GM19372 (cell line): ENCODE data around the gene MED25.

Experiments
- ATAC-seq: cut with Tn5 transposase; IDR thresholded peaks from one replicate; pipeline ENCODE4 v1.9.1; 2021; ENCODE audit warnings: mild to moderate bottlenecking, low read depth, moderate library complexity; ENCODE audit not compliant: unreplicated experiment

Gene MED25

DNA sequence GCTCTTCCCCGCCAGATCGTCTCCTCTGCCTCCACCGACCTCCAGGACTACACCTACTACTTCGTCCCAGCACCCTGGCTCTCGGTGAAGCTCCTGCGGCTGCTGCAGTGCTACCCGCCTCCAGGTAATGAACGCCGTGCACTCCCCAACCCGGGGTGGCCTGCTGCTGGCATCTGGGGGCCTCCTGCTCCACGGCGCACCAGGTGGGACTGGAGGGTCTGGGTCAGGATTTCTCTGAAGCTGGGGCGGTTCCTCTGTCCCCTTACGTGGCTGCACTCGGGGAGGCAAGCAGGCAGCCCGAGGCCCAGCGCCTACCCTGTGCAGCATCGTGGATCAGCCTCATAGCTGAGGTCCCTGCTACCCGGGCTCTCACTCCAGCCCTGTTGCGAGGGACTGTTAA is 22.5 kb upstream of the MED25 start:
- ATAC-seq = no peak

DNA sequence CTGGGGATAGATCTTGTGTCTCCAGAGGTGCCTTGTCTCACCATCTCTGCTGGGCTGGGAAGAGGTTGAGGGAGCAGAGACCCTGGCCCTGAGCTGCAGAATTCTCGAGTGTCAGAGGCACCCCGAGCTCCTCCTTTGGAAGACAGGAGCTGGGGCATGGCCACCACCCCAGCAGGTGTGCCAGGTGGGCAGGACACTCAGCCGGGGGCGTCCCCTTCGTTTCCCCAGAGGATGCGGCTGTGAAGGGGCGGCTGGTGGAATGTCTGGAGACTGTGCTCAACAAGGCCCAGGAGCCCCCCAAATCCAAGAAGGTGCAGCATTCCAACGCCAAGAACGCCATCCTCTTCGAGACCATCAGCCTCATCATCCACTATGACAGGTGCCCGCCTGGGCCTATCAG is 19.5 kb upstream of the MED25 start:
- no peak for ATAC-seq

DNA sequence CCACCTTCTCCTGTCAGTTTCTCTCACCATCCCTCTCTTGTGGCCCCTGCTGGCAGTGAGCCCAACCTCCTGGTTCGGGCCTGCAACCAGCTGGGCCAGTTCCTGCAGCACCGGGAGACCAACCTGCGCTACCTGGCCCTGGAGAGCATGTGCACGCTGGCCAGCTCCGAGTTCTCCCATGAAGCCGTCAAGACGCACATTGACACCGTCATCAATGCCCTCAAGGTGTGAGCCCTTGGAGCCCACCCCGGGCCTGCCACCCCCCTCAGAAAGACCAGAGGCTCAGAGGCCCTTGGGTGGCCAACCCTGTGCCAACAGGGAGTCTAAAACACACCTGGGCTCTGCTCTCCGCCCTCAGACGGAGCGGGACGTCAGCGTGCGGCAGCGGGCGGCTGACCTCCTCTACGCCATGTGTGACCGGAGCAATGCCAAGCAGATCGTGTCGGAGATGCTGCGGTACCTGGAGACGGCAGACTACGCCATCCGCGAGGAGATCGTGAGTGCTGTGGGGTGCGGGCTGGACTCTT is 18.8 kb upstream of the MED25 start:
- no peak for ATAC-seq

DNA sequence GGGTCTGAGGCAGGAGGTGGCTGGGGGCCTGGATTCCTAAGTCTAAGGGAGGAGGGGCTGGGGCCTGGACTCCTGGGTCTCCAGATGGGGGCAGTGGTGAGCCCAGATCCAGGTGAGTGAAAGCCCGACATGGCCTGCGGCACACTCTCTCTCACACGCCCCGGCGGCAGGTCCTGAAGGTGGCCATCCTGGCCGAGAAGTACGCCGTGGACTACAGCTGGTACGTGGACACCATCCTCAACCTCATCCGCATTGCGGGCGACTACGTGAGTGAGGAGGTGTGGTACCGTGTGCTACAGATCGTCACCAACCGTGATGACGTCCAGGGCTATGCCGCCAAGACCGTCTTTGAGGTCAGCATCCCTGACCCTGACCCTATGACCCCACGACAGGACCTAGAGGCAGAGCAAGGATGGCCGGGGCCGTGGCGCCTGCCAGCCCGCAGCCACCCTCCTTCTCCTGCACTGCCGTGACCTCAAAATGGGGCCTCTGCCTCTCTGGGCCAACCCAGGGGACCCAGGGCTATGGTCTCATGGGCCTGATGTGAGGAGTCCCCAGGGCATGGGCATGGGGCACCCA is 18.2 kb upstream of the MED25 start:
- no peak for ATAC-seq

DNA sequence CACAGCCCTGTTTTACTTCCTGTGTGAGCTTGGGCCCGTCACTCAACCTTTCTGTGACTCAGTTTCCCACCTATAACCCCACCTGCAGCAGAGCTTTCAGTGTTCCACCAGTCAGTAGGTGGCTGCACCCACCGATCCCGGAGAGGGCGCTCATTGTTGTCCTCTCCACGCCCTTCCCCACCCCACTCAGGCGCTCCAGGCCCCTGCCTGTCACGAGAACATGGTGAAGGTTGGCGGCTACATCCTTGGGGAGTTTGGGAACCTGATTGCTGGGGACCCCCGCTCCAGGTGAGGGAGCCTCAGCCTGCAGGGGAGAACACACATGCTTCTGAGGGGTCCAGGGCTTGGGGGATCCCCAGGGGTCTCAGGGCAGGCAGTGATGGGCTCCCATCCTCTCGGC is 17.3 kb upstream of the MED25 start:
- no peak for ATAC-seq

DNA sequence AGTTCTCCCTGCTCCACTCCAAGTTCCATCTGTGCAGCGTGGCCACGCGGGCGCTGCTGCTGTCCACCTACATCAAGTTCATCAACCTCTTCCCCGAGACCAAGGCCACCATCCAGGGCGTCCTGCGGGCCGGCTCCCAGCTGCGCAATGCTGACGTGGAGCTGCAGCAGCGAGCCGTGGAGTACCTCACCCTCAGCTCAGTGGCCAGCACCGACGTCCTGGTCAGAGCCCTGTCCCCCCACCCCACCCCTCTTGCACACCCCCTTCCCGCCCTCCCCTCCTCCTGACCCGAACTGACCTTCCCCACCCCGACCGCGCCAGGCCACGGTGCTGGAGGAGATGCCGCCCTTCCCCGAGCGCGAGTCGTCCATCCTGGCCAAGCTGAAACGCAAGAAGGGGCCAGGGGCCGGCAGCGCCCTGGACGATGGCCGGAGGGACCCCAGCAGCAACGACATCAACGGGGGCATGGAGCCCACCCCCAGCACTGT is 16.6 kb upstream of the MED25 start:
- no peak for ATAC-seq

DNA sequence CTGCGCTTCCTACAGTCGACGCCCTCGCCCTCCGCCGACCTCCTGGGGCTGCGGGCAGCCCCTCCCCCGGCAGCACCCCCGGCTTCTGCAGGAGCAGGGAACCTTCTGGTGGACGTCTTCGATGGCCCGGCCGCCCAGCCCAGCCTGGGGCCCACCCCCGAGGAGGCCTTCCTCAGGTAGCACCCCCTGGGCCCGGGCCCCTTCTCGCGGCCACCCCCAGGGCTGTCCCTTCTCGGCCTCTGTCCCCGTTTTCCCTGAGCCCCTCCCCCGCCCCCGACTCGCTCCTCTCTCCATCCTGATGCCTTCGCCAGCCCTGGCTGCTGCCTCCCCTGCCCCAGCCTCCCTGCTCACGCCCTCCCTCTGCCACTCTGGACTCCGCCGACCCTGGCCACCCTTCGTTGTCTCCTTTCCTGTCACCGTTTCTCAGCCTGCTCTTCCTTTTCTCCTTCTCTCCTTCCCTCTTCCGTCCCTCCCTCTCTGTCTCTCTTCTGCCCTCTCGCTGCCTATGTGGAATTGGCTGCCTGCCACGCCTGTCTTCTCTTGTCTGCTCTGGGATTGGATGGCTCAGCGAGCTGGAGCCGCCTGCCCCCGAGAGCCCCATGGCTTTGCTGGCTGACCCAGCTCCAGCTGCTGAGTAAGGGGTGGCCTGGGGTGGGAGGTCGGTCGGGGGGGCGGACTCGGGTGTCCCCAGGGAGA is 16.0 kb upstream of the MED25 start:
- ATAC-seq = no peak

DNA sequence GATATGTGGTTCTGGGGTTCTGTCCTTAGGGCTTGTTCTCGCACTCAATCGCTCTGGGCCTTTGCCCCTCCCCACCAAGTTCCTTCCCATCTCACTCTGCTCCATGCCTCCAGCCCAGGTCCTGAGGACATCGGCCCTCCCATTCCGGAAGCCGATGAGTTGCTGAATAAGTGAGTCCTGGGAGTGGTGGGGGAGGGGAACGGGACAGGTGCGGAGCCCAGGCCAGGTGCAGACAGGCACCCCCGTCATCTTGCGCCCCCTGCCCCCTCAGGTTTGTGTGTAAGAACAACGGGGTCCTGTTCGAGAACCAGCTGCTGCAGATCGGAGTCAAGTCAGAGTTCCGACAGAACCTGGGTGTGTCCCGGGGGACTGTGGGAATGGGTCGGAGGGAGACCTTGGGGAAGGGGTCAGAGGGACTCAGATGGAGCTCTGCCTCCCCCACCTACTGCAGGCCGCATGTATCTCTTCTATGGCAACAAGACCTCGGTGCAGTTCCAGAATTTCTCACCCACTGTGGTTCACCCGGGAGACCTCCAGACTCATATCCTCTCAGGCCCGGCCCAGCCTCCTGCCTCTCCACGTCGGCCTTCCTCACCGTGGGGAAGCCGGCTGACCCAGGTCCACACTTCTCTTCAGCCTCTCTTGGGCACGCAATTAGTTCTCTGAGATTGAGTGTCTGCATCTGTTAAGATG is 15.1 kb upstream of the MED25 start:
- no peak for ATAC-seq

DNA sequence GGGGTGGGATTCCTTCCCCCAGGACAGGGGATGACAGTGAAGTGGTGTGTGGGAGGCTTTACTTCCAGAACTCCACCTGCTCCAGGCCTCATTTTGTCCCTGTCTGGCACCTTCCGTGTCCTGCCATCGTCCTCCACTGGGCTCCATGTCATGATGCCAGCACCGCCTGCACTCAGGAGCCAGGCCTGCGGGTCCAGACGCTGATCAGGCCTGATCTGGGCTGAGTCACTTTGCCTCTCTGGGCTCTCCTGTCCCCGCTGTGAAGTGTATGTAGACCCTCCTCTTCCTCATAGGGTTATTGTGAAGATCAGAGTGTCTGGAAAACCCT is 14.6 kb upstream of the MED25 start:
- no peak for ATAC-seq

DNA sequence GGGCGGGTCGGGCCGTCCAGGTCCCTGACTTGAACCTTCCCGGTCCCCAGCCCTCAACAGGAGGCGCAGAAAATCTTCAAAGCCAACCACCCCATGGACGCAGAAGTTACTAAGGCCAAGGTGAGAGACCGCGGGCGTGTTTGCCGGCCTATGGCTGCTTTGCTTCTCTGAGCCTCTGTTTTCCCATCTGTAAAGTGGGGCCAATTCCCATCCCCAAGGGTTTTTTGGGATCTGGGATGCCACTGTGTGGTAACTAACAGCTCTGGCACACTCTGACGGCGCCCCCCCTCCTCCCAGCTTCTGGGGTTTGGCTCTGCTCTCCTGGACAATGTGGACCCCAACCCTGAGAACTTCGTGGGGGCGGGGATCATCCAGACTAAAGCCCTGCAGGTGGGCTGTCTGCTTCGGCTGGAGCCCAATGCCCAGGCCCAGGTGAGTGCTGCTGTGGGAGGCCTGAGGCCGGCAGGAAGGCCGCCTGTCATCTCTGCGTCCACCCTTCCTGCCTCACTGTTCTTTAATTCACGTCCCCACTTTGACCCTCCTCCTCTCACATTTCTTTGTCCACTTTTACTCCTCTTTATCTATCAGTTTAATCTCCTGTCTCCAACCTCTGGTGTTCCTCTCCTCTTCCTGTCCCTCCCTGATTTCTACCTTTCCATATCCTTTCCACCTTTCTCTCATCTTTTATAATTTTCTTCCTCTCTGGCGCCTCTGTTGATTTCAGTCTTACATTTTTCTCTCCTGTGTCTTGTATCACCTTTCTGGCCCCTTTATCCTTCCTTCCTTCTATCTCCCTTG is 12.1 kb upstream of the MED25 start:
- ATAC-seq = no peak

DNA sequence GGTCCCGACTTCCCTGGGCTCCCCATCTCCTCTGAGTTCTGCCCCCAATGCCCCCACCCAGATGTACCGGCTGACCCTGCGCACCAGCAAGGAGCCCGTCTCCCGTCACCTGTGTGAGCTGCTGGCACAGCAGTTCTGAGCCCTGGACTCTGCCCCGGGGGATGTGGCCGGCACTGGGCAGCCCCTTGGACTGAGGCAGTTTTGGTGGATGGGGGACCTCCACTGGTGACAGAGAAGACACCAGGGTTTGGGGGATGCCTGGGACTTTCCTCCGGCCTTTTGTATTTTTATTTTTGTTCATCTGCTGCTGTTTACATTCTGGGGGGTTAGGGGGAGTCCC is 11.5 kb upstream of the MED25 start:
- ATAC-seq = no peak

DNA sequence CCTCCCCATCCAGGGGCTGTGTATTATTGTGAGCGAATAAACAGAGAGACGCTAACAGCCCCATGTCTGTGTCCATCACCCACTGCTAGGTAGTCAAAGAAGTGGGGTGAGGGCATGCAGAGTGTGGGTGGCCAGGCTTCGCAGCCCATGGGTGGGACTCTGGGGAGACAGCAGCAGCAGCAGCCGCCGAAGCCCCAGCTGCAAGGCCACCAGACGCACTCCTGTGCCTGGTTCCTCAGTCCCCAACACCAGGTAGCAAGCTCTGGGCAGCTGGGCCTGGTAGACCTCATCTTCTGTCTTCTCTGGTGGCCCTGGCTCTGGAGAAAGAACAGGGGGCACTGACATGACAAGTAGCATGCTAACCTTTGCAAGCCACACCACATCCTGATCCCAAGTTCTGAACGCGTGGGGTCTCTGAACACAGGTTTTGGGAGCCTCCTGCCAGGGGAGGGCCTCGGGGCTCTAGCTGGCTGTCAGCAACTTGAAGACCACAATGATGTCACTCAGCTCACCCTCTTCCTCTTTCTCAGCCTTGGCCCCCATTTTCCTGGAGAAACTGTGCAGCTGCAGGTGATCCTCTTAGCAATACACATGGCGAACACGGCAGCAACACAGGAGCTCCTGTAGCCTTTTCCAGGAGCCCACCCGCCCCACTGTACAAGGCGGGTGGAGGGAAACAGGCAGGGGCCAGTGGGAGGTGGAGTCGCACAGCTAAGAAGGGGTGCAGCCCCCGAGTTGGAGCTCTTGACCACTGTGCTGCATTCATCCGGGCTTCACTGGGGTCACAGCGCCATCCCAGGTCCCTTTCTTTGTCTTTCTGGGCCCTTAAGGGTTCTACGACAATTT is 10.8 kb upstream of the MED25 start:
- ATAC-seq = no peak

DNA sequence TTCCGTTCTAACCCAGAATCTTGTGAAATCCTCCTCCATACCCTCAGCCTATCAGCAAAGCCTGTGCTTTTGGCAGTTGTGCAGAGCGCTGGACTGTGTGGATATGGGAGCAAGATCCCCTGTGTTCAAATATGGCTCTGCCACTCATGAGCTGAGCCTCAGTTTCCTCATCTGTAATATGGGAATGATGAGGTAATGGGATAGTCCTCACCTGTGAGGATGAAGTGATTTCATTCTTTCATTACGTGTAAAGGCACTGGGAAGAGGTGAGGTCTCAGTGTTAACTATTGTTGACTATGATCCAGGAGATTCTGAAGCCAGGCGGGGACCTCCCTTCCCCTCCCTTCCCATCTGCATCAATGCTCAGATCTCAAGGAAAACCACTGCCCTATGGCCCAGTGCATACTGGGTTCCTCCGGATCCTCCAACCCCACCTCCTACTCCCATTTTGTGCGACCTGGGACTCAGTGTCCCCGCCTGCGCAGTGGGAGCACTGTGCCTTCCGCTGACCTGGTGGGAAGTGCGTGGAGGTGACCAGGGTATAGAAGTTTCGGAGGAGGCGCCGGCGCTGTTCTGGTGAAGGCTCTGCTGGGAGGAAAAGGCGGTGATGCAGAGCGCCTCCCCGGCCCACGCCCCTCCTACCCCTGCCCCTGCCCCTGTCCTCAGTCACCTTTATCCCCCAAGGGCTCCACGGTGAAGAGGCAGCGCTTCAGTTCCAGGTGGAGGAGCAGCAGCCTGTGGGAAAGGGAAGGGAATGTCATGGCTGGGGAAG is 10.0 kb upstream of the MED25 start:
- no peak for ATAC-seq

DNA sequence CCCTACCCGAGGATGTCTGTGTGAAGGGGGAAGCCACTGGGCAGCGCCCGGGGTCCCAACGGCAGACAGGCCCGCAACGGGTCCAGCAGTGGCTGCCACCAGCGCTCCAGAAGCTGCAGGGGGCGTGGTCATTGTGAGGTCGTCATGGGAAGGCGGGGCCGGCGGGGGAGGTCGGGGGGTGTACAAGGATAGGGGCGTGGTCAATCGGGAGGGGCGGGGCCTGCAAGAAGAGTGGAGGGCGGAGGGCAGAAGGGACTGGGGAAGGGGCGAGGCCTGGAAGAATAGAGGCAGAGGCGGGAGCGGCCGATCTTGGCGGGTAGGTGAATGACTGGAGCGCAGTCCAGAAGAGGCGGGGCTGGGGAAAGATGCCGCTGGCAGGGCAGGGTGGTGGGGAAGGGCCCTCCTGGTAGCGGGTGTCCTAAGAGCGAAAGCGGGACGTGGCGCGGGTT is 9.4 kb upstream of the MED25 start:
- ATAC-seq = no peak

DNA sequence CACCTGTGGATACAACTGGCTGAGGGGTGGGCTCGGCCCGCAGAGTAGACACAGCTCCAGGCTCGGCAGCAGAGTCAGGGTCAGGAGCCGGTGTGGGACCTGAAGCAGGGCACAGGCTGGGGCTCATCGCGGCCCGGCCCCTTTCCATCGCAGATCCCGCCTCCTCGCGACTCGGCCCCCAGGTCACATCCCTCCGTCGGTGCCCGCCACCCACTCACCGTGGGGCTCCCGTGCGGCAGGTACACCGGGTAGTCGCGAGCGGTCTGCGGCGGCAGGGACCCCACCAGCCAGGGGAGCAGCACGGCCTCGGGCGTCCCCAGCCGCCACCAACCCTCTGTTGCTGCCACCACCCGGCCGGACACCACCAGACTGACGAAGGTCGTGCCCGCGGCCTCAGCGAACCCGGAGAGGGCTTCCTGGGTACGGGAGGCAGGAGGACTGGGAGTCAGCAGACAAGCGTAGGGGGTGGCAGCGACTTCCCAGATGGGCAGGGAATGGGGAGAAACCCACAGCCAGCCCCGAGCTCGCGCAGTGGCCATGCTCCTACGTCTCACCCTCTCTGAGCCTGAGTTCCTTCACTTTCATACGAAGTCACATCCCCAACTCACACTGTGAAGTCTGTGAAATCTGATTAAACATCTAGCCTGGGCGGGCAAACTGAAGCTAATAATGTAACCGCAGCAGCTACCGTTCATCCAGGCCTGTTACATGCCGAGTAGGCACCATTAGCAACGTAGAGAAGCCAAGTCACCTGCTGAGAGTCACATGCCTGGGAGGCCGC is 8.7 kb upstream of the MED25 start:
- no peak for ATAC-seq

DNA sequence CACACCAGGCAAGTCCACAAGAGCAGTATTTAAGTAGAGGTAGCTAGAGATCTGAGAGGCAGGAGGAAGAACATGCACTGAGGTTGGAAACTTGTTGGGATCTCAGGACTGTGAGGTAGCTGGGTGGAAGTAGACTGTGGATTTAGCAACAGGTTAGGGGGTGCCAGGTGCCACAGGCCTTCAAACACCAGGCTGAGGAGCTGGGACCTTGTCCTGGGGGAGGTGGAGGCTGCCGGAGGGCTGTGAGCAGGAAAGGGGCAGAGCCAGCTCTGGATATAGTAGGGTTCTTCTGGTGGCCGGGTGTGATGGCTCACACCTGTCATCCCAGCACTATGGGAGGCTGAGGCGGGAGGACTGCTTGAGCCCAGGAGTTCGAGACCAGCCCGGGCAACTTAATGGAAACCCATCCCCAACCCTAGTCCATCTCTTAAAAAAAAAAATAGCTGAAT is 8.1 kb upstream of the MED25 start:
- ATAC-seq = no peak

DNA sequence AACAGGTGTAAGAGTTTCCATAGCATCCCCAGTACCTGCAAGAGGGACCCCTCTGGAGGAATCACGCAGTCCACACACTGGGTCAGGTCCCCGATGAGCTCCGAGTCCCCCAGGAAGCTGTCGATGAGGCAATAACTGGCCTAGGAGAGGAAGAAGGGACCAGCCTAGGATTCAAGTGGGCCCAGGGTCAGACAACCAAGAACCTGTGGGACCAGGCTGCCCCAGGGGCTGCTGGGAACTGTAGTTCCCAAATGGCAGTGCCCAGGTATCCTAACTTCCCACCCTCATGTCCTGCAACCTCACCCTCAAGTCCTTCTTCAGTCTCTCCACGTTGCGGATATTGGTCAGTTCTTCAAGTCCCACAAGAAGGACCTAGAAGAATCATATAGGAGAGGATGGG is 6.8 kb upstream of the MED25 start:
- no peak for ATAC-seq

DNA sequence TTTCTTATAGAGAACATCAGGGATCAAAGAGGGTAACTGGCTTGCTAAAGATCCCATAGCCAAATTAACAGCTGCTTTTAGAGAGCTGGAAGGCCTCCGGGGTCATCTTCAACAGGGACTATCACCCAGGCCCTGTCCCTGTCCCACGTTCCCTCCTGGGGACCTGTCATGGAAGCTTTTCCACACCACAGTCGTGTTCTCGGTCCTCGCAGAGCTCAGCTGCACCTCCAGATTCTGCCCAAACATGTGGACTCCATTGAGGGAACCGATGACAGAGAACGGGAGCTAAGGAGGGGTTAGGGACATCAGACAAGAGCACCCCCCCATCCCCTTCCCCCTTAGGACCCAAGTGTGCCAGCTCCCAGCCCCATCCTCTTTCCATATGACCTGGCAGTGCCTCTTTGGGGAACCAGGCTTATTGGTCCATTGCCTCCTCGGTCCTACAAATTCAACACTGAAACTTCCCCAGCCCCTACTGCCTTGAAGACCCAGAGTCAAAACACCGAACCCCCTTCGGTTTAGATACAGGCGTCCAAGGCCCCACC is 5.6 kb upstream of the MED25 start:
- ATAC-seq = no peak
